Measurements from ENCODE around the gene BMP7. TPM values are rescaled to one million over a fixed set of nuclear protein-coding genes. Genes with fewer than 3 reads are reported as not detected.

Gene BMP7
- total and polyA plus RNA-seq, 8 donors: 0.67 to 22.4 (median 16.2) TPM

DNA sequence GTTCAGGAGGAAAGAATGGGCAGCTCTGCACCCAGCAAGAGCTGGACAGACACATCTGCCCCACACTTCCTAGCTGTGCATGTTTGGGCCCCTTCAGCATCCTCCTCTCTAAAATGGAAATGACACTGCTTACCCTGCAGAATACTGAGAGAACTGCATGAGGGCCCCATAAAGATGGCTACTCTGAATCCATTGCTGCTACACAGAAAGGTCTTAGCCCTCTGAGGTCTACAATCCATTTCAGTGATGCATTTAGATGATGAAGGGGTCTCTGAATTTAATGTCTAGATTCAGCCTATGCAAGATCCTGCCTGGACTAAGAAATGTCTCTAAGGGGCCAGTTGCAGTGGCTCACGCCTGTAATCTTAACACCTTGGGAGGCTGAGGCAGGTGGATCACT is 11.3 kb downstream of the BMP7 start:
- H3K4me1 ChIP-seq: no peaks in the 10 kb centered on the region
- TF ChIP-seq, protein P1, sequence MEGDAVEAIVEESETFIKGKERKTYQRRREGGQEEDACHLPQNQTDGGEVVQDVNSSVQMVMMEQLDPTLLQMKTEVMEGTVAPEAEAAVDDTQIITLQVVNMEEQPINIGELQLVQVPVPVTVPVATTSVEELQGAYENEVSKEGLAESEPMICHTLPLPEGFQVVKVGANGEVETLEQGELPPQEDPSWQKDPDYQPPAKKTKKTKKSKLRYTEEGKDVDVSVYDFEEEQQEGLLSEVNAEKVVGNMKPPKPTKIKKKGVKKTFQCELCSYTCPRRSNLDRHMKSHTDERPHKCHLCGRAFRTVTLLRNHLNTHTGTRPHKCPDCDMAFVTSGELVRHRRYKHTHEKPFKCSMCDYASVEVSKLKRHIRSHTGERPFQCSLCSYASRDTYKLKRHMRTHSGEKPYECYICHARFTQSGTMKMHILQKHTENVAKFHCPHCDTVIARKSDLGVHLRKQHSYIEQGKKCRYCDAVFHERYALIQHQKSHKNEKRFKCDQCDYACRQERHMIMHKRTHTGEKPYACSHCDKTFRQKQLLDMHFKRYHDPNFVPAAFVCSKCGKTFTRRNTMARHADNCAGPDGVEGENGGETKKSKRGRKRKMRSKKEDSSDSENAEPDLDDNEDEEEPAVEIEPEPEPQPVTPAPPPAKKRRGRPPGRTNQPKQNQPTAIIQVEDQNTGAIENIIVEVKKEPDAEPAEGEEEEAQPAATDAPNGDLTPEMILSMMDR (IDR thresholded peaks at IDR 0.05): no peak
- intact Hi-C loops (cut with DNase I): no loop called here
- H3K4me3 ChIP-seq: no peak overlapping the region
- no peak for ATAC-seq
- H3K27me3 ChIP-seq: peaks cover 6 to 74% of the 10 kb centered on the region in 2 donors
- no peaks in the 10 kb centered on the region for H3K9me3 ChIP-seq
- H3K36me3 ChIP-seq: no peaks in the 10 kb centered on the region
- no peak overlapping the region for H3K27ac ChIP-seq
- DNase-seq: no peak

DNA sequence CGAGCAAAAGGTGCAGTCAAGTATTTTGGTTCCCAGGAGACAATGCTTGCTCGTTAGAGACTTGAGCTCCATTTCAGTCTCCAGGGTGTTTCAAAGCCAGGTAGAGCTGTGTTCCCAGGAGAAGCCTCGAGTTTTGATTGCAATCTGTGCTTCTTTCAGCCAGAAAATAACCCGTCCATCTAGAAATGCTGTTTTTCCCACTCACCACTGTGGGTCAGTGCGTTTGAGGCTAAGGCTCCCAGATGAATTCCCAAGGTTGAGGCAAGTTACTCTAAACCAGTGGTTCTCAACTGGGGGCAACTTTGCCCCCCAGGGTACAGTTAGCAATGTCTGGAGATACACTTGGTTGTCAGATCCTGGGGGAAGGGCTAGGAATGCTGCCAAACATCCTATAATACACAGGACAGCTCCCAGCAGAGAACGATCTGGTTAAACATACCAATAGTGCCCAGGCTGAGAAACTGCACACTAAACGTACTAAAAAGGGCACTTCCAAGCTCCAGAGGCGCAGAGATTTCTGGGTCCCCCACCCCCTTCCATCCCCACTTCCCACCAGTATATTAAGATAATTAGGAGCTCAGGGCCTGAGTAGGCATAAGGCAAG is 13.8 kb downstream of the BMP7 start:
- Histone ChIP-seq H3K27me3 (peaks cover 0 to 54% of the 10 kb centered on the region in 2 donors), H3K9me3 (no peaks in the 10 kb centered on the region), H3K36me3 (no peaks in the 10 kb centered on the region), H3K4me1 (no peaks in the 10 kb centered on the region), H3K4me3 (no peak overlapping the region), H3K27ac (no peak overlapping the region)
- ATAC-seq: no peak
- TF ChIP-seq, protein P1 (IDR thresholded peaks at IDR 0.05): no peak
- DNase-seq: no peak
- intact Hi-C loops (cut with DNase I): no loop called here

DNA sequence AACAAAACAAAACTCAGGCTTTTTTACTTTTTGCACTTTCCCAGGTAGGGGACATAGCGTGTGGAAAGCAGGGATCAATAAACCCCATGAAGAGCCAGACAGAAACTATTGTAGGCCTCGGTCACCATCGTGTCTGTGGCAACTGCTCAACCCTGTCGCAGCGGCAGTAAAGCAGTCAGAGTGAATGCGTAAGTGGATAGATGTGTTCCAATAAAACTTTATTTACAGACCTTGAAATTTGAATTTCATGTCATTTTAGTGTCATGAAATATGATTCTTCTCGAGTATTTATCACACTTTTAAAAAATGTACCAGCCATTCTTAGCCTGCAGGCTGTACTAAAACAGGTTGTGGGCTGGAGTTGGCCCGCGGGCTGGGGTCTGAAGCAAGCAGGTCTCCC is 14.5 kb downstream of the BMP7 start:
- intact Hi-C loops (cut with DNase I): no loop called here
- Histone ChIP-seq H3K36me3 (no peaks in the 10 kb centered on the region), H3K4me1 (no peaks in the 10 kb centered on the region), H3K4me3 (no peak overlapping the region), H3K27ac (no peak overlapping the region), H3K27me3 (peaks cover 0 to 48% of the 10 kb centered on the region in 2 donors), H3K9me3 (no peaks in the 10 kb centered on the region)
- TF ChIP-seq, protein P1 (IDR thresholded peaks at IDR 0.05): no peak
- ATAC-seq: no peak
- DNase-seq: no peak

DNA sequence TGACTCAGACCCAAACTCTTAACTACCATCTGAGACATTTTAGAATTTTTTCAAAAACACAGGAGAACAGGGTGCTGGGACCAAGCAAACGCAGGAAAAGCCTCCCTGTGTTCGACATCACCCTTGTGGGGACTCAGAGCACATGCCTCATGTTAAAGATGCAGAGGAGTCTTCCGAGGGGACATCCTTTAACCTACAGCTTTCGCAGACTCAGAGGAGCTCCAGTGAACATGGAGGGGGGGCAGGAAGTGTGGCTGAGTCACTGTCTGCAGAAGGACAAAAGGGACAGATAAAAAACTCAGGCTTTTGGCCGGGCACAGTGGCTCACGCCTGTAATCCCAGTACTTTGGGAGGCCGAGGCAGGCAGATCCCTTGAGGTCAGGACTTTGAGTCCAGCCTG is 15.1 kb downstream of the BMP7 start:
- H3K4me1 ChIP-seq: no peaks in the 10 kb centered on the region
- TF ChIP-seq, protein P1 (IDR thresholded peaks at IDR 0.05): no peak
- no peak for DNase-seq
- intact Hi-C loops (cut with DNase I): no loop called here
- no peaks in the 10 kb centered on the region for H3K36me3 ChIP-seq
- H3K27me3 ChIP-seq: peaks cover 0 to 42% of the 10 kb centered on the region in 2 donors
- H3K9me3 ChIP-seq: no peaks in the 10 kb centered on the region
- H3K27ac ChIP-seq: no peak overlapping the region
- ATAC-seq: no peak
- no peak overlapping the region for H3K4me3 ChIP-seq

DNA sequence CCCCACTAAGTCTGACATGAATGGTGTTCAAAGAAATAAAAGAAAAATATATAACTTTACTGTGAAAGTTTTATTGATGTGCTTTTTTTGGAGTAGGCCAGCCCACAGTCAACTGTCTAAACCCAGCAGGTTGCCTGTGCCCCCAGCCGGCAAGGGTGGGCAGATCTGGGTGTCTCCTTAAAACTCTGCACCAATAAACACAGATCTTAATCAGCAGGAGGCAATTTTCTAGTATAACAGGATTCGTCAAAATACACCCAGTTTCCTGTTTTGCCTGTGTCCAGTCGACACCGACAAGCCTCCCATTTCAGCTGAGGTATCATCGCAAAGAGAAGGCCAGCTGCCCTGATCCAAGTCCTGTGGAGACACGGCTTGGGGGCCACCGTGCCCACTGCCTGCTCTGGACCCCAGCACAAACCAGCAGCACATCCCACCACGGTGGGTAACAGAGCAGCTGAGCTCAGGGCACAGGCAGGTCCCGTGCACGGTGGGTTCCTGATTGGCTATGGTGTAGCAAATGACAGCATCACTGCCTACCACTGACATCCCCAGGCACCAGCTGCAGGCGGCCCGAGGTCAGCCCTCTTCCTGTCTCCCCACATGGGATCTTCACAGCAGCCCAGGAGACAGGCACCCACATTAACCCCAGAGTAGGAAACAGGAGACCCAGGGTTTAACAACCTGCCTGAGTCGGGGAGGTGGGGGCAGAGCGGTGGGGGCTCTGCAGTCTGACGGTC is 15.7 kb downstream of the BMP7 start:
- Histone ChIP-seq H3K4me3 (no peak overlapping the region), H3K27me3 (peaks cover 0 to 37% of the 10 kb centered on the region in 2 donors), H3K4me1 (no peaks in the 10 kb centered on the region), H3K27ac (no peak overlapping the region), H3K36me3 (no peaks in the 10 kb centered on the region), H3K9me3 (no peaks in the 10 kb centered on the region)
- ATAC-seq (no peak), DNase-seq (no peak)
- intact Hi-C loops (cut with DNase I): no loop called here
- TF ChIP-seq, protein P1 (IDR thresholded peaks at IDR 0.05): no peak

Data from left lung (tissue), 10 donors.